WTC11 (cell line): ENCODE measurements around the gene KLHL40.

Experiments
- ETV6 ChIP-seq: sonication (generic); formaldehyde crosslinking; IDR thresholded peaks from 2 replicates; pipeline ENCODE4 v1.8.1; 2022; ENCODE audit warnings: mild to moderate bottlenecking, missing genetic modification reagents
- NFYB ChIP-seq: sonication (generic); formaldehyde crosslinking; conservative IDR thresholded peaks from 2 replicates; pipeline ENCODE4 v1.8.0; 2022; ENCODE audit warnings: low read depth, missing genetic modification reagents
- SP1 ChIP-seq: sonication (generic); formaldehyde crosslinking; conservative IDR thresholded peaks from 2 replicates; pipeline ENCODE4 v1.8.1; 2022; ENCODE audit warnings: missing genetic modification reagents
- ZNF121 ChIP-seq: sonication (generic); formaldehyde crosslinking; IDR thresholded peaks from 2 replicates; pipeline ENCODE4 v1.8.0; 2023; ENCODE audit warnings: missing genetic modification reagents
- ZNF232 ChIP-seq: sonication (generic); formaldehyde crosslinking; IDR thresholded peaks from 2 replicates; pipeline ENCODE4 v1.8.0; 2022; ENCODE audit warnings: mild to moderate bottlenecking, missing genetic modification reagents
- TF ChIP-seq, protein P1 (sequence below): fragments of 250-450 bp; sonication (Bioruptor Pico); IDR thresholded peaks from 2 replicates; pipeline ENCODE4 v1.9.0; 2021; ENCODE audit warnings: moderate library complexity, mild to moderate bottlenecking, inconsistent platforms, borderline replicate concordance
- TF ChIP-seq, protein P2 (sequence below): sonication (generic); formaldehyde crosslinking; IDR thresholded peaks from 2 replicates; pipeline ENCODE4 v1.8.1; 2022; ENCODE audit warnings: low read depth, mild to moderate bottlenecking, moderate library complexity, missing genetic modification reagents, borderline replicate concordance
- TF ChIP-seq, protein P3 (sequence below): fragments of 200-600 bp; IDR thresholded peaks from 2 replicates; pipeline ENCODE4 v1.8.0; 2022; ENCODE audit warnings: antibody characterized with exemption

DNA sequence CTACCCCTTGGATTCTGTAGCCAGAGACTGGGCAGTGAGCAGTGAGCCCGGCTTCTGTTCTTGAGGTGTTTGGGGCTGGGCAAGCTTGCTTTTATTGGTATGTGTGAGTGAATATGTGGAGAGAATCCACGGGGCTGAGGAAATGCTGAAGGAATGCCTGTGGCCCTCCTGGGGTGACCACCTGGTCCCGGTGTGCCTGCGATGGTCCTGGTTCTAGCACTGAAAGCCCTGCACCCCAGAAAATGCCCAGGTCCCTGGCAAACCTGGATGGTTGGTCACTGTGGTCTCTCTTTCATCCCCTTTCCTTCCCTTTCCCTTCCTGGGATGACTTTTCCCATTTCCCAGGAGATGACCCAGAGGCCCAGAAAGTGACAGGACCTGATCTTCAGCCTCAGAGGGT, 27.7 kb upstream of the KLHL40 start:
- TF ChIP-seq ETV6 (CRISPR knock-in tag) (no peak), NFYB (CRISPR knock-in tag) (no peak), ZNF121 (CRISPR knock-in tag) (no peak), SP1 (no peak), ZNF232 (CRISPR knock-in tag) (no peak)
- TF ChIP-seq, protein P1, sequence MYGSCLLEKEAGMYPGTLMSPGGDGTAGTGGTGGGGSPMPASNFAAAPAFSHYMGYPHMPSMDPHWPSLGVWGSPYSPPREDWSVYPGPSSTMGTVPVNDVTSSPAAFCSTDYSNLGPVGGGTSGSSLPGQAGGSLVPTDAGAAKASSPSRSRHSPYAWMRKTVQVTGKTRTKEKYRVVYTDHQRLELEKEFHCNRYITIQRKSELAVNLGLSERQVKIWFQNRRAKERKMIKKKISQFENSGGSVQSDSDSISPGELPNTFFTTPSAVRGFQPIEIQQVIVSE (CRISPR knock-in tag) = no peak
- TF ChIP-seq, protein P2, sequence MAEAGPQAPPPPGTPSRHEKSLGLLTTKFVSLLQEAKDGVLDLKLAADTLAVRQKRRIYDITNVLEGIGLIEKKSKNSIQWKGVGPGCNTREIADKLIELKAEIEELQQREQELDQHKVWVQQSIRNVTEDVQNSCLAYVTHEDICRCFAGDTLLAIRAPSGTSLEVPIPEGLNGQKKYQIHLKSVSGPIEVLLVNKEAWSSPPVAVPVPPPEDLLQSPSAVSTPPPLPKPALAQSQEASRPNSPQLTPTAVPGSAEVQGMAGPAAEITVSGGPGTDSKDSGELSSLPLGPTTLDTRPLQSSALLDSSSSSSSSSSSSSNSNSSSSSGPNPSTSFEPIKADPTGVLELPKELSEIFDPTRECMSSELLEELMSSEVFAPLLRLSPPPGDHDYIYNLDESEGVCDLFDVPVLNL (CRISPR knock-in tag) = no peak
- TF ChIP-seq, protein P3, sequence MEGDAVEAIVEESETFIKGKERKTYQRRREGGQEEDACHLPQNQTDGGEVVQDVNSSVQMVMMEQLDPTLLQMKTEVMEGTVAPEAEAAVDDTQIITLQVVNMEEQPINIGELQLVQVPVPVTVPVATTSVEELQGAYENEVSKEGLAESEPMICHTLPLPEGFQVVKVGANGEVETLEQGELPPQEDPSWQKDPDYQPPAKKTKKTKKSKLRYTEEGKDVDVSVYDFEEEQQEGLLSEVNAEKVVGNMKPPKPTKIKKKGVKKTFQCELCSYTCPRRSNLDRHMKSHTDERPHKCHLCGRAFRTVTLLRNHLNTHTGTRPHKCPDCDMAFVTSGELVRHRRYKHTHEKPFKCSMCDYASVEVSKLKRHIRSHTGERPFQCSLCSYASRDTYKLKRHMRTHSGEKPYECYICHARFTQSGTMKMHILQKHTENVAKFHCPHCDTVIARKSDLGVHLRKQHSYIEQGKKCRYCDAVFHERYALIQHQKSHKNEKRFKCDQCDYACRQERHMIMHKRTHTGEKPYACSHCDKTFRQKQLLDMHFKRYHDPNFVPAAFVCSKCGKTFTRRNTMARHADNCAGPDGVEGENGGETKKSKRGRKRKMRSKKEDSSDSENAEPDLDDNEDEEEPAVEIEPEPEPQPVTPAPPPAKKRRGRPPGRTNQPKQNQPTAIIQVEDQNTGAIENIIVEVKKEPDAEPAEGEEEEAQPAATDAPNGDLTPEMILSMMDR = no peak
